ENCODE measurements around the gene CD7. TPM values are rescaled to one million over a fixed set of nuclear protein-coding genes. Genes with fewer than 3 reads are reported as not detected.

CD7 gene
- total RNA-seq, 2 donors from 2014 or later = 2.8 TPM; not detected in 1

DNA sequence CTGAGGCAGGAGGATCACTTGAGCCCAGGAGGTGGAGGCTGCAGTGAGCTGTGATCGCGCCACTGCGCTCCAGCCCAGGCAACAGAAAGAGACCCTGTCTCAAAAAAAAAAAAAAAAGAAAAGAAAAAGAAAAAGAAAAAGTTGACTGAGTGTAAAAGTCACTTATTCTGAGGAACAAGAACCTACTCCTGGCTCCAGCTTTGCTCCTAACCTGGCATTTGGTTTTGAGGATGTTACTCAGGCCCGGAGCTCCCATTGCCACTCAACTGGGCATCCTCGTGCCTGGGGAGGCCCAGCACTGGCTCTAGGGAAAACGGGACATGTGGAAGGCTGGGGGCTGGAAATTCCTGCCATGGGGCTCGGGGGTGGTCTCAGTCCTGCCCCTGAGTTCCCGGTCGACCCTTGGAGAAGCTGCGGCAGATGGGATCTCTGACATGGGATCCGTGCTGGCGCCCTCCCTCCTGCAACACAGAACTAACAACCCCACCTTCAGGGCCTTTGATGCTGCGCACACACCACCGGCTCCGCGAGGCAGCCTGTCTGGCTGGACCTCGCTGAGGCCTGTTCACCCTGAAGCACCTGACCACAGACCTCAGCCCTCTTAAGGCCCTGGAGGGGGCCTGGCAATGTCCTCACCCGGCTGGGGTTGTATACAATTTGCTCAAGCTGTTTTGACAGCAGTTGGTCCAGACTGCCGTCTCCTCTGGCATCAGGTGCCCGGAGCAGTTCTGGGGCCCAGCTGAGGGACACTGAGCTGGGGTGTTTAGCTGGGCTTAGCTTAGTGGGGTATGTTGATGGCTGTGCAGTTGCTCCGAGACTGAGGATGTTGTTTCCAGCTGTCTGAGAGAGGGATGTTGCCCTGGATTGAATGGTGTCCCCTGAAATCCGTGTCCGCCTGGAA lies 12.3 kb downstream of the CD7 start:
- Histone ChIP-seq H3K9me3 (no peaks in the 10 kb centered on the region), H3K4me1 (replicated peaks) (no peaks in the 10 kb centered on the region), H3K27me3 (replicated peaks; ENCODE audit: insufficient read depth) (no peaks in the 10 kb centered on the region), H3K36me3 (no peaks in the 10 kb centered on the region), H3K4me3 (no peak overlapping the region), H3K27ac (no peak overlapping the region)
- WGBS = 85% methylated on average over 23 of the region's 23 CpGs
- DNase-seq (ENCODE audit: low spot score) = no peak
- no peak for TF ChIP-seq POLR2A (IDR thresholded peaks at IDR 0.05)
- TF ChIP-seq POLR2AphosphoS5 (IDR thresholded peaks at IDR 0.05) = no peak
- TF ChIP-seq, protein P1, sequence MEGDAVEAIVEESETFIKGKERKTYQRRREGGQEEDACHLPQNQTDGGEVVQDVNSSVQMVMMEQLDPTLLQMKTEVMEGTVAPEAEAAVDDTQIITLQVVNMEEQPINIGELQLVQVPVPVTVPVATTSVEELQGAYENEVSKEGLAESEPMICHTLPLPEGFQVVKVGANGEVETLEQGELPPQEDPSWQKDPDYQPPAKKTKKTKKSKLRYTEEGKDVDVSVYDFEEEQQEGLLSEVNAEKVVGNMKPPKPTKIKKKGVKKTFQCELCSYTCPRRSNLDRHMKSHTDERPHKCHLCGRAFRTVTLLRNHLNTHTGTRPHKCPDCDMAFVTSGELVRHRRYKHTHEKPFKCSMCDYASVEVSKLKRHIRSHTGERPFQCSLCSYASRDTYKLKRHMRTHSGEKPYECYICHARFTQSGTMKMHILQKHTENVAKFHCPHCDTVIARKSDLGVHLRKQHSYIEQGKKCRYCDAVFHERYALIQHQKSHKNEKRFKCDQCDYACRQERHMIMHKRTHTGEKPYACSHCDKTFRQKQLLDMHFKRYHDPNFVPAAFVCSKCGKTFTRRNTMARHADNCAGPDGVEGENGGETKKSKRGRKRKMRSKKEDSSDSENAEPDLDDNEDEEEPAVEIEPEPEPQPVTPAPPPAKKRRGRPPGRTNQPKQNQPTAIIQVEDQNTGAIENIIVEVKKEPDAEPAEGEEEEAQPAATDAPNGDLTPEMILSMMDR (IDR thresholded peaks at IDR 0.05) = no peak
- intact Hi-C loops (cut with DNase I) = no loop called here

- no peak for TF ChIP-seq POLR2AphosphoS5 (IDR thresholded peaks at IDR 0.05)
- TF ChIP-seq POLR2A (IDR thresholded peaks at IDR 0.05) = no peak
- TF ChIP-seq, protein P1 (IDR thresholded peaks at IDR 0.05) = no peak
- no peak overlapping the region for H3K4me3 ChIP-seq
- H3K27ac ChIP-seq = no peak overlapping the region
- 84% methylated on average over 26 of the region's 26 CpGs for WGBS
- no peaks in the 10 kb centered on the region for H3K27me3 ChIP-seq (replicated peaks; ENCODE audit: insufficient read depth)
- intact Hi-C loops (cut with DNase I) = no loop called here
- H3K4me1 ChIP-seq (replicated peaks) = no peaks in the 10 kb centered on the region
- DNase-seq (ENCODE audit: low spot score) = no peak
- H3K9me3 ChIP-seq = no peaks in the 10 kb centered on the region
- no peaks in the 10 kb centered on the region for H3K36me3 ChIP-seq
Measured at GRCh38 chr17:82303944-82304808, 13.2 kb downstream of the CD7 start.

DNA sequence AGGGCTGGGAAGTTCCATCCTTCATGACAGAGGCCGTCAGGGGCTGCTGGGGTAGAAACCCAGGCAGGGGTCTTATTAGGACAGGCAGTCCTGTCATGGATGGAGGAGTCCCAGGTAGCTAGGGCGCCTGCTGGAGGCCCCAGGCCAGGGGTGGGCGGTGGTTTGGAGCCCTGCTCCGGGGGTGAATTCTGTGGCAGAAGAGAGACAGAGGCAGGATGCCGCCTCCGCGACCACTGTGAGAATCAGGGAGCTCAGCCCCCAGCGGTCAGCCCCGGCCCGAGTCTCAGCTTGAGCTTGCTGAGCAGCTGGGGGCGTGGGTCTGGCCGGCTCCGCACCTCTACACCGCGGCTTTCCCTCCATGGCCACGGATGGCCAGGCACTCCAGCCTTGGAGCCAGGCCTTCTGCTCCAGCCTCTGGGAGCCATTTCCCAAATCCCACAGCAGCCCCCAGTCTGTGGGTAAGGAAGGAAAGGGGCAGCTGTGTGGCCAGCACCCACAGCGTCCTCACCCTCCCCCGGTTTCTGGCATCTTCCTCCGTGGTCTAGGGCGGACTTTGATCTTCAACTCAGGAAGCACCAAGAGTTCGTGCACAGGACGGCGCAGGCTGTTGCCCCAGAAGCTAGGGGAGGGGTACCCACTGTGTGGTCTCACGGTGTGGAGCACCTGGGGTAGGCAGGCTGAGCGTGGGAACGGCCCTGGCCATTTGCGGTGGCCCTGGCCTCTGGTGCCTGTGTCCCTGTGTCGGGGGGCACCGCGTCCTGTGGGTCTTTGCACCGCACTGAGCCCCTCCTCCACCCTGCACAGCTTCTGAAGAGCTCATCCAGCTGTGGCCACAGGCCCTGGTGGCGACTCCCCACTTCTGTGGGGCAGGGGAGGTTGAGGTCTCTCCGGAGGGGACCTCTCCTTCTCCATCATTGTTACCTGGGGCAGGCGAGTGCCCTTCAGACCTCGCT lies 14.1 kb downstream of the CD7 start:
- intact Hi-C loops (cut with DNase I) = no loop called here
- Histone ChIP-seq H3K4me1 (replicated peaks) (peaks cover 8% of the 10 kb centered on the region), H3K27ac (no peak overlapping the region), H3K4me3 (no peak overlapping the region), H3K9me3 (no peaks in the 10 kb centered on the region), H3K36me3 (no peaks in the 10 kb centered on the region), H3K27me3 (replicated peaks; ENCODE audit: insufficient read depth) (no peaks in the 10 kb centered on the region)
- WGBS = 90% methylated on average over 23 of the region's 35 CpGs
- no peak for TF ChIP-seq POLR2A (IDR thresholded peaks at IDR 0.05)
- TF ChIP-seq POLR2AphosphoS5 (IDR thresholded peaks at IDR 0.05) = no peak
- TF ChIP-seq, protein P1 (IDR thresholded peaks at IDR 0.05) = no peak
- no peak for DNase-seq (ENCODE audit: low spot score)

- DNase-seq (ENCODE audit: low spot score) = no peak
- no peaks in the 10 kb centered on the region for H3K9me3 ChIP-seq
- TF ChIP-seq POLR2A (IDR thresholded peaks at IDR 0.05) (no peak), POLR2AphosphoS5 (IDR thresholded peaks at IDR 0.05) (no peak)
- TF ChIP-seq, protein P1 (IDR thresholded peaks at IDR 0.05) = no peak
- H3K36me3 ChIP-seq = no peaks in the 10 kb centered on the region
- peaks cover 9% of the 10 kb centered on the region for H3K4me1 ChIP-seq (replicated peaks)
- intact Hi-C loops (cut with DNase I) = no loop called here
- no peak overlapping the region for H3K4me3 ChIP-seq
- no peak overlapping the region for H3K27ac ChIP-seq
- 91% methylated on average over 15 of the region's 15 CpGs for WGBS
- H3K27me3 ChIP-seq (replicated peaks; ENCODE audit: insufficient read depth) = no peaks in the 10 kb centered on the region
Measured at GRCh38 chr17:82302568-82302963, 14.8 kb downstream of the CD7 start.
